GM19467 (cell line): ENCODE measurements around the gene ACKR2.
"Not testable (repeated sequence)": the region's sequence is repeated elsewhere in the genome, so short reads cannot be mapped to it uniquely, and the experiment has no call there.

ENCODE experiments used
- ATAC-seq: cut with Tn5 transposase; IDR thresholded peaks from one replicate; pipeline ENCODE4 v1.9.1; 2021; ENCODE audit warnings: mild to moderate bottlenecking, moderate library complexity; ENCODE audit not compliant: unreplicated experiment

The ACKR2 gene

GRCh38 chr3:42801048-42801620 is 8.1 kb upstream of the ACKR2 start:
- ATAC-seq = no peak

DNA sequence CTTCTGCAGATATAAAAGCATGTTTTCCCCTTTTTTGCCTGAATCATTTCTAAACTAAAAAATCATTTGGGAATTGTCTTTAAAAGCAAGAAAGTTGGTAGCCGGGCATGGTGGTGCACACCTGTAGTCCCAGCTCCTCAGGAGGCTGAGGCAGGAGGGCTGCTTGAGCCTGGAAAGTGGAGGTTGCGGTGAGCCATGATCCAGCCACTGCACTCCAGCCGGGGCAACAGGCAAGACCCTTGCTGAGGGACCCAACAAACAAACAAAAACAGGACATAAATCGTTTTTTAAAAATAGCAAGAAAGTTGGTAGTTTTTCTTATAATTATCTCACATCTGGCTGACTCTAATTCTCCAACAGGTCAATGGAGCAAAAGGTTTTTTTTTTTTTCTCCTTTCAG is 7.5 kb upstream of the ACKR2 start:
- ATAC-seq = no peak

DNA sequence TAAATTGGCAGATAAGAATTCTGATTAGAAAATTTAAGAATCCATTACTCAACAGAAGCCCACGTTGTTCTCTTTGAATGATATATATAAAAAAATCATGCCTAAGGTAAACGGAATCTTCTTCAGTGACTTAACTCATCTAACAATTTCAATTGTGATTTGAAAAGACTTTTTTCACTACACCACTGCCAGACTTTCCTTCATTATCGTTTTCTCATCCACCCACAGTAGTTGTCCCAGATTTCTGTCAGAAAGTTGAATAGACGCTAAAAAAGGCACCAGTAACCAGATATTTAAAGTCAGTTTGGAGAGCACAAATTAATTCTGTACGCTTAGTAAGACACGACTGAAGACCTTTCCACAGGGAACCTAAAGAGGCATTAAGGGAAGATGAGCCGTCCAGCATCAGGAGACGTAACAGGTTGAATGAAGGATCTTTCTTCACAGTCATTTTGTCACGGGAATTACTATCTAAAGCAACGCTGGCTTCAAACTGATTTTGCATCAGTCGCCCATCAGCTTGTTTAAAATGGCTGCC is 6.3 kb upstream of the ACKR2 start:
- ATAC-seq = no peak

DNA sequence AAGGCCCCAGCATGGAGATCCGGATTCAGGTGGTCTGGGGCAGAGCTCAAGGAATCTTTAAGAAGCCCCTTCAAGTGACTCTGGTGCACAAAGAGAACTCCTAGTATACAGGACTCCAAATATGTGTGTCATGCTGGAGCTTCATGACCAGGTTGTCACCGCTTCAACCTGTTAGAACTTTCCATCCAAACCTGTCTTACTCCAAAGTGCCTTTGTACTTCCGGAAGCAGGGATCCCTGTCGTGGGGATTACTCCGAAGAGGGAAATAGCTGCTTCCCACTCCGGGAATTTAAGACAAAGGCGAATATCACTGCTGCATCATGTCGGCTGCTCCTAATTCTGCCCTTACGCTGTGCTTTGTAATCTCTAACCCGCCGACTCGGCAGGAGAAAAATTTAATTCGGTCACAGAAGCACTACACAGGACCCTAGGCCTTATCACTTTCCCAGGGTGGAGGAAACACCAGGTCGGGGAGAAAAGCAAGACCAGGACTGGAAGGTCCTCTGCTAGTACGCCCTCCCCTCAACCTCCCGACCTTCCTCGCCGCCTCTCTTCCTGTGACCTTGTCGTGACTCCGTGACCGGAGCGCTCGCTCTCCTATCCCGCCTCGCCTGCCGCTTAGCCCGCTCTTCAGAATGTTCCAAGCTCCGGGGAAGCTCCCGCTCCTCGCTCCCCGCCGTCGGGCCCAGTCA is 5.7 kb upstream of the ACKR2 start:
- peak; percentile 19 for ATAC-seq

- peak; percentile 99 for ATAC-seq
Measured at GRCh38 chr3:42804106-42804830, 5.0 kb upstream of the ACKR2 start, which contains the start of gene HIGD1A. Gene HIGD1A, minus strand, starts transcription at chr3:42804490. Its CDS starts 10,237 bp downstream, at chr3:42794253.

GRCh38 chr3:42804831-42805132 is 4.5 kb upstream of the ACKR2 start:
- ATAC-seq = peak; percentile 19

DNA sequence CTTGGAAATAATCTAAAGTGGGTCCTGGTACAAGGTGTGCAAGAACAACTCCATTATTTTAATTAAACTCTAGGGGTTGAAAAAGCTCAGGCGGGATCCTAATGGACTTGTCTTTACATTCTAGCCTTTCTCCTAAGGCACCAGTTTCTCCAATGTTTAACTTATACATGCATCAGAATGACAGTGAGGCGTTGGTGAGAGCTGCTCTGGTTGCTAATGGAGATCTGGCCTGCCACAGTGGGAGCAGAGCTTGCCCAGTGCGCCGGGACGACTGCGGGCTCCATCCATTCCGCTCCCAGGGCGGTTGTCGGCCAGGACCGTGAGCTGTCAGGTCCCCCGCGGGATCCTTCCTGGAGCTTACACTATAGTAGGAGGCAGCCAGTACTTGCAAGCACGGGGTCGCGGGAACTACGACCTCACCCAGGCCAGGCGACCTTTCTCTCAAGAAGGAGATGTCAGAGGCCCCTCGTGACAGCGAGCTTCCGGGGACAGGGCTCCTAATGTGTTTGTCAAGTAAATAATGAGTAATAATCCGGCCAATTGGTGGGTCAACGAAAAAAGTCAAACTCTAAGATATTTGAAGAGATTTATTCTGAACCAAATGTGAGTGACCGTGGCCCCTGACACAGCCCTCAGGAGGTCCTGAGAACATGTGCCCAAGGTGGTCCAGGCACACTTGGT is 4.0 kb upstream of the ACKR2 start:
- ATAC-seq = no peak

GRCh38 chr3:42807929-42808328 is 1.3 kb upstream of the ACKR2 start:
- ATAC-seq = no peak

- not testable (repeated sequence) for ATAC-seq
Measured at GRCh38 chr3:42810706-42811105, 1.5 kb downstream of the ACKR2 start.

- not testable (repeated sequence) for ATAC-seq
Measured at GRCh38 chr3:42811118-42811883, 2.1 kb downstream of the ACKR2 start.

DNA sequence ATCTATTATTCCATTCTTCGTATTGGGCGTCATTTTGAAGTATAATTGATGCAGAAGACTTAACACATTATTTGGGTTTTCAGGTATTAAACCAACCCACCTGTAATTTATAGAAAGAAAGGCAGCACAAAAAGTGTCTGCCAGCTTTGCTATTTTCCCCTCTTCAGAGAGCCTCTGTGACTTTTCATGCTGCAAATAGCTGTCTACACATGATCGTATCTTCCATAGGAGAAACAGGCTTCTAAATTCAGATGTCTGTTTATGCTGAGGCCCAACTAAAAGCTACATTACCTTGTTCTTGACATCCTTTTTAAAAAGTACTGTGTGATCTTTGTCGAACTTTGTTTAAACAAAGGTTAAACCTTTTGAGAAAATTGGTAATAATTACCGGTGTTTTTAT is 5.0 kb downstream of the ACKR2 start:
- no peak for ATAC-seq

- ATAC-seq = no peak
Measured at GRCh38 chr3:42814914-42815507, 5.8 kb downstream of the ACKR2 start.

DNA sequence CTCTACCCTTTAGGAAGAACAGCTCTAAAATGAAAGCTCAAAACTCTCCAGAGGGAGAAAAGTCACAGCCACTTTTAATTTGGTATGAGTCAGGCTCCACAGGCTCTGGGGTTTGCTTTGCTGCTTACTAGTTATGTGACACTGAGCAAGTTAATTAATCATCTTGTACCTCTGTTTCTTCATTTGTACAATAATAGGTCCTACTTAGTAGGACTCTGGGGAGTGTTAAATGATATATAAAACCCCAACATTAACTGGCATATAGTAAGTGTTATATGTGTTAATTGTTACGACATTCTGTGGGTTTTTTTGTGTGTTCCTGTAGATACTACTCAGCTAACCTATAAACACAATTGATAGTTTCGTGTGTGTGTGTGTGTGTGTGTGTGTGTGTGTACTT is 6.6 kb downstream of the ACKR2 start:
- no peak for ATAC-seq

- no peak for ATAC-seq
Measured at GRCh38 chr3:42819351-42819965, 10.2 kb downstream of the ACKR2 start.

DNA sequence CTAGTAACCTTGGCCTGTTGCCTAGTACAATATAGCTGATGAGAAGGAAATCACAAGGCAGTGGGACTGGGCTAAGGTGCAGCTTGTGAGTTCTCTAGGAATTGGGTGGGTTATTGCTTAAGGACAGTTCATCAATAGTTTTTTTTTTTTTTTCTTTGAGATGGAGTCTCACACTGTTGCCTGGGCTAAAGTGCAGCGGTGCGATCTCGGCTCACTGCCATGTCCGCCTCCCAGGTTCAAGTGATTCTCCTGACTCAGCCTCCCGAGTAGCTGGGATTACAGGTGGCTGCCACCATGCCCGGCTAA is 11.5 kb downstream of the ACKR2 start:
- no peak for ATAC-seq

- no peak for ATAC-seq
Measured at GRCh38 chr3:42822828-42823227, 13.6 kb downstream of the ACKR2 start.

GRCh38 chr3:42823351-42823750 is 14.1 kb downstream of the ACKR2 start:
- no peak for ATAC-seq

DNA sequence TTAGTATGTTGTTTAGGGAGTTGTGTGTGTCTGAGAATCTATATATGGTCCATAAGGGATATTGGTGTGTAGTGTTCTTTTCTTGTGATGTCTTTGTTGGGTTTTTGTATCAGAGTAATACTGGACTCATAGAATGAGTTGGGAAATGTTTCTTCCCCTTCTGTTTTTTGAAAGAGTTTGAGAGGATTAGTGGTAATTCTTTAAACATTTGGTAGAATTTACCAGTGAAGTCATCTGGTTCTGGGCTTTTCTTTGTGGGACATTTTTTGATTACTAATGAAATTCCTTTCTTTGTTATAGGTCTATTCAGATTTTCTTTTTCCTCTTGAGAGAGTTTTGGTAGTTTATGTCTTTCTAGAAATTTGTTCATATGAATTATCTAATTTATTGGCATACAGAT is 16.9 kb downstream of the ACKR2 start:
- ATAC-seq = no peak

- ATAC-seq = no peak
Measured at GRCh38 chr3:42827023-42827422, 17.8 kb downstream of the ACKR2 start.

- no peak for ATAC-seq
Measured at GRCh38 chr3:42827654-42828053, 18.4 kb downstream of the ACKR2 start.
